Stimulated activated CD4-positive, alpha-beta T cell treated with anti-CD3 and anti-CD28 coated beads, Interleukin-2, amount 100 ng/mL, for 24 hours (primary cell): ENCODE results near the gene HADHA.
"Not testable (repeated sequence)": the region's sequence is repeated elsewhere in the genome, so short reads cannot be mapped to it uniquely, and the experiment has no call there.

ENCODE experiments used
- DNase-seq, 2 donors: peaks; one replicate each; pipeline ENCODE4 v3.0.0-alpha.2; 2020

The HADHA gene

GRCh38 chr2:26244309-26245230, at the start of gene HADHA, which contains the start of gene HADHB:
Gene HADHA, minus strand, starts transcription at chr2:26244632. Its CDS starts 36 bp downstream, at chr2:26244596.
Gene HADHB, plus strand, starts transcription at chr2:26244939. Its CDS starts 9,316 bp downstream, at chr2:26254255.
- peak; percentile 86 to 88 for DNase-seq

GRCh38 chr2:26292646-26293045, 48.2 kb upstream of the HADHA start:
- DNase-seq: no peak

GRCh38 chr2:26290001-26290400, 45.6 kb upstream of the HADHA start:
- DNase-seq: no peak

- no peak for DNase-seq
Measured at GRCh38 chr2:26285931-26286330, 41.5 kb upstream of the HADHA start.

- DNase-seq: no peak
Measured at GRCh38 chr2:26284132-26284531, 39.7 kb upstream of the HADHA start.

GRCh38 chr2:26283606-26284005, 39.2 kb upstream of the HADHA start:
- no peak for DNase-seq

- no peak for DNase-seq
Measured at GRCh38 chr2:26281226-26281625, 36.8 kb upstream of the HADHA start.

- no peak for DNase-seq
Measured at GRCh38 chr2:26279886-26280285, 35.5 kb upstream of the HADHA start.

GRCh38 chr2:26276484-26277227, 32.2 kb upstream of the HADHA start:
- DNase-seq: no peak

- DNase-seq: no peak
Measured at GRCh38 chr2:26274058-26274613, 29.7 kb upstream of the HADHA start.

- no peak for DNase-seq
Measured at GRCh38 chr2:26273501-26273900, 29.1 kb upstream of the HADHA start.

- no peak for DNase-seq
Measured at GRCh38 chr2:26270373-26270772, 25.9 kb upstream of the HADHA start.

GRCh38 chr2:26269571-26270158, 25.2 kb upstream of the HADHA start:
- DNase-seq: no peak

- DNase-seq: not testable (repeated sequence)
Measured at GRCh38 chr2:26268670-26269385, 24.4 kb upstream of the HADHA start.

GRCh38 chr2:26268213-26268612, 23.8 kb upstream of the HADHA start:
- DNase-seq: no peak

- not testable (repeated sequence) for DNase-seq
Measured at GRCh38 chr2:26258836-26259235, 14.4 kb upstream of the HADHA start.

- DNase-seq: no peak
Measured at GRCh38 chr2:26255759-26256384, 11.4 kb upstream of the HADHA start.

- no peak for DNase-seq
Measured at GRCh38 chr2:26251893-26252292, 7.5 kb upstream of the HADHA start.

GRCh38 chr2:26249625-26250024, 5.2 kb upstream of the HADHA start:
- DNase-seq: no peak

- DNase-seq: peak in 1 of 2 donors; percentile 10
Measured at GRCh38 chr2:26246818-26247217, 2.4 kb upstream of the HADHA start.

- DNase-seq: no peak
Measured at GRCh38 chr2:26245810-26246209, 1.4 kb upstream of the HADHA start.

- DNase-seq: peak; percentile 56 to 59
Measured at GRCh38 chr2:26245231-26245732, 850 bp upstream of the HADHA start.
